Osteocyte (in vitro differentiated cells): ENCODE measurements around the gene PALD1. TPM values are rescaled to one million over a fixed set of nuclear protein-coding genes. Genes with fewer than 3 reads are reported as not detected.

Experiments
- DNase-seq: peaks from one replicate; pipeline ENCODE4 v3.0.0; 2021; ENCODE audit warnings: mixed read lengths; ENCODE audit not compliant: unreplicated experiment; ENCODE audit errors: extremely low spot score
- H3K27ac Mint-ChIP-seq: one replicate; pipeline ENCODE4 v1.8.0; 2021; ENCODE audit warnings: mild to moderate bottlenecking, mixed read lengths; ENCODE audit not compliant: unreplicated experiment
- H3K27me3 Mint-ChIP-seq: one replicate; pipeline ENCODE4 v1.8.0; 2021; ENCODE audit warnings: mixed read lengths; ENCODE audit not compliant: unreplicated experiment
- H3K36me3 Mint-ChIP-seq: one replicate; pipeline ENCODE4 v1.8.0; 2021; ENCODE audit warnings: mixed read lengths; ENCODE audit not compliant: unreplicated experiment
- H3K4me1 Mint-ChIP-seq: one replicate; pipeline ENCODE4 v1.8.0; 2021; ENCODE audit warnings: mixed read lengths; ENCODE audit not compliant: unreplicated experiment
- H3K4me3 Mint-ChIP-seq: one replicate; pipeline ENCODE4 v1.8.0; 2021; ENCODE audit warnings: mild to moderate bottlenecking, moderate library complexity, mixed read lengths; ENCODE audit not compliant: unreplicated experiment
- H3K9me3 Mint-ChIP-seq: one replicate; pipeline ENCODE4 v1.8.0; 2021; ENCODE audit warnings: mixed read lengths; ENCODE audit not compliant: unreplicated experiment
- total RNA-seq: library from RNA; stranded (reverse); gene quantifications from 2 replicates; pipeline ENCODE4 v1.2.1, GENCODE V29; 2021
- TF ChIP-seq, protein P1 (sequence below): fragments of 200-600 bp; sonication (generic); IDR thresholded peaks from 2 replicates; pipeline ENCODE4 v1.5.0; 2021; ENCODE audit warnings: antibody characterized with exemption, mild to moderate bottlenecking, moderate library complexity

PALD1 gene
- total RNA-seq, 1 donor from 2014 or later = 3.1 TPM

- Mint-ChIP-seq H3K4me1 (no peaks in the 10 kb centered on the region), H3K27me3 (no peaks in the 10 kb centered on the region), H3K9me3 (no peaks in the 10 kb centered on the region), H3K36me3 (no peaks in the 10 kb centered on the region), H3K4me3 (no peak overlapping the region), H3K27ac (no peak overlapping the region)
- TF ChIP-seq, protein P1, sequence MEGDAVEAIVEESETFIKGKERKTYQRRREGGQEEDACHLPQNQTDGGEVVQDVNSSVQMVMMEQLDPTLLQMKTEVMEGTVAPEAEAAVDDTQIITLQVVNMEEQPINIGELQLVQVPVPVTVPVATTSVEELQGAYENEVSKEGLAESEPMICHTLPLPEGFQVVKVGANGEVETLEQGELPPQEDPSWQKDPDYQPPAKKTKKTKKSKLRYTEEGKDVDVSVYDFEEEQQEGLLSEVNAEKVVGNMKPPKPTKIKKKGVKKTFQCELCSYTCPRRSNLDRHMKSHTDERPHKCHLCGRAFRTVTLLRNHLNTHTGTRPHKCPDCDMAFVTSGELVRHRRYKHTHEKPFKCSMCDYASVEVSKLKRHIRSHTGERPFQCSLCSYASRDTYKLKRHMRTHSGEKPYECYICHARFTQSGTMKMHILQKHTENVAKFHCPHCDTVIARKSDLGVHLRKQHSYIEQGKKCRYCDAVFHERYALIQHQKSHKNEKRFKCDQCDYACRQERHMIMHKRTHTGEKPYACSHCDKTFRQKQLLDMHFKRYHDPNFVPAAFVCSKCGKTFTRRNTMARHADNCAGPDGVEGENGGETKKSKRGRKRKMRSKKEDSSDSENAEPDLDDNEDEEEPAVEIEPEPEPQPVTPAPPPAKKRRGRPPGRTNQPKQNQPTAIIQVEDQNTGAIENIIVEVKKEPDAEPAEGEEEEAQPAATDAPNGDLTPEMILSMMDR = no peak
- no peak for DNase-seq
Measured at GRCh38 chr10:70492786-70493659, 14.5 kb downstream of the PALD1 start.

DNA sequence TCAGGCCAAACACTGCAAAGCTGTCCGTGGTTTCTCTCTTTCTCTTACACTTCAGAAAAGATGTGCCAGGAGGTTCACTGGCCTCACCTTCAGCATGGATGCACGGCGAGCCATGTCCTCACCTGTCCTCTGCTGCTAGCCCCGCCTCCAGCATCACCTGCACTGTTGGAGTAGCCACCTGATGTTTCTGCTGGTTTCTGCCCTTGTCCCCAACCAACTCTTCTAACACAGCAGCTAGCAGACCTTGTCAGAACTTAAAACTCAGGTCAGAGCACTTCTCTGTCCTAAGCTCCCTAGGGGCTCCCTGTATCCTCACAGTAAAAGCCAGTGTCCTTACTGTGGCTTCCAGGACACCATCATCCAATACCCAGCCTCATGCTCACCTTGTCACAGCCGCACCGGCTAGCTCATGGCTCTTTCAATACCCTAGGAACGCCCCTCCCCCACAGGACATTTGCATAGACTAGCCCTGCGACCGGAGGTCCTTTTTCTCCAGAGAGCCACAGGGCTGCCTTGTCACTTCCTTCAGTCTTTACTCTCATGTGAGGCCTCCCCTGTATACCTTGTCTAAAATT, 15.2 kb downstream of the PALD1 start:
- no peaks in the 10 kb centered on the region for H3K4me1 Mint-ChIP-seq
- H3K27me3 Mint-ChIP-seq = no peaks in the 10 kb centered on the region
- no peaks in the 10 kb centered on the region for H3K9me3 Mint-ChIP-seq
- TF ChIP-seq, protein P1 = no peak
- H3K36me3 Mint-ChIP-seq = no peaks in the 10 kb centered on the region
- DNase-seq = no peak
- no peak overlapping the region for H3K4me3 Mint-ChIP-seq
- no peak overlapping the region for H3K27ac Mint-ChIP-seq

- TF ChIP-seq, protein P1 = no peak
- Mint-ChIP-seq H3K36me3 (no peaks in the 10 kb centered on the region), H3K4me3 (no peak overlapping the region), H3K27me3 (no peaks in the 10 kb centered on the region), H3K9me3 (no peaks in the 10 kb centered on the region), H3K27ac (no peak overlapping the region), H3K4me1 (peaks cover 8% of the 10 kb centered on the region)
- DNase-seq = no peak
Measured at GRCh38 chr10:70494536-70494935, 16.0 kb downstream of the PALD1 start.

DNA sequence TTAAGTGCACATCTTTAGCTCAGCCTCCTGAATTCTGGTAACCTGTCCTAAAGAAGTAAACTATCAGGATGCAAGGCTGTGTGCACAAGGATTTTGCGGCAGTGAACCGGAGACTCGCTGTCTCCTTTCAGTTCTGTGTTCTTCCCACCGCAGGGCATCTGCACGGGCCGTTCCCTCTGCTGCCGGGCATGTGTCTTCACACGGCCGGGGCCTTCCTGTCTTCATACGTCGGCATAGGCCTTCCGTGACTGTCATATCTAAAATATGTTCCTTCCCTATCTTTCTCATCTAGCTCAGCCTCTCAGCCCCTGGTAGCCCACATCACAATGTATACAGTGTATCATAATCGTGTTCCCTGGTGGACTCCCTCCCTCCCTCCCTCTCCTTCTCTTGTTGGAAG, 16.4 kb downstream of the PALD1 start:
- DNase-seq = no peak
- Mint-ChIP-seq H3K27ac (no peak overlapping the region), H3K36me3 (no peaks in the 10 kb centered on the region), H3K27me3 (no peaks in the 10 kb centered on the region), H3K4me3 (no peak overlapping the region), H3K4me1 (peaks cover 12% of the 10 kb centered on the region), H3K9me3 (no peaks in the 10 kb centered on the region)
- TF ChIP-seq, protein P1 = no peak

DNA sequence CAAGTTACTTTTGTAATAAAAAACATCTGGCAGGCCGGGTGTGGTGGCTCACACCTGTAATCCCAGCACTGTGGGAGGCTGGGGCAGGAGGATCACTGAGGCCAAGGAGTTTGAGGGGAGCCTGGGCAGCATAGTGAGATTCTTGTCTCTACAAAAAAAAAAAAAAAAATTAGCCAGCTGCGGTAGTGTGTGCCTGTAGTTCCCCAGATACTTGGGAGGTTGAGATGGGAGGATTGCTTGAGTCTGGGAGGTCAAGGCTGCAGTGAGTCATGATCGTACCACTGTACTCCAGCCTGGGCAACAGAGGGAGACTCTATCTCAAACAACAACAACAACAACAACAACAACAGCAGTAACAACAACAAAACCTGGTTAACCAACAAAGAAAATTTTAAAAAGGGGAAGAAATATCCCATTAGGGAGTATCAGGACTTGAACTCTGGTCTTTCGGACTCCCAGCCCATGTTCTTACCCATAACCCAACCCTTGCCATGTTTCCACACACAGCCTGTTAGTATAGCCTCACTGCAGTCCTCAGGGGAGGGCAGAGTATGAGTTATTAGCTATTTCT, 17.2 kb downstream of the PALD1 start:
- TF ChIP-seq, protein P1 = no peak
- no peaks in the 10 kb centered on the region for H3K36me3 Mint-ChIP-seq
- no peaks in the 10 kb centered on the region for H3K9me3 Mint-ChIP-seq
- no peak overlapping the region for H3K27ac Mint-ChIP-seq
- peaks cover 19% of the 10 kb centered on the region for H3K4me1 Mint-ChIP-seq
- DNase-seq = no peak
- no peak overlapping the region for H3K4me3 Mint-ChIP-seq
- H3K27me3 Mint-ChIP-seq = no peaks in the 10 kb centered on the region
